NCI-H2196 treated with DMSO at 0.1 percent for 48 hours (cell line): Measurements from ENCODE around the gene AKR7A2.
A peak's percentile ranks its signal among the peaks of the same experiment; 100 is the strongest.

Source experiments
- DNase-seq: peaks from one replicate; lab custom pipeline; 2025; ENCODE audit not compliant: unreplicated experiment; lab: John Stamatoyannopoulos, UW

Gene AKR7A2

GRCh38 chr1:19311931-19312781, at the start of gene AKR7A2, which contains the start of gene SLC66A1:
AKR7A2 (minus strand) TSS chr1:19312144; CDS start chr1:19312124, 20 bp downstream.
SLC66A1 (plus strand) TSS chr1:19312326; CDS start chr1:19317678, 5,352 bp downstream.
- DNase-seq: peak; percentile 94

GRCh38 chr1:19360843-19361610, 49.1 kb upstream of the AKR7A2 start:
- DNase-seq: no peak

GRCh38 chr1:19360432-19360831, 48.5 kb upstream of the AKR7A2 start:
- no peak for DNase-seq

GRCh38 chr1:19360016-19360415, 48.1 kb upstream of the AKR7A2 start:
- peak; percentile 19 for DNase-seq

GRCh38 chr1:19359357-19359756, 47.4 kb upstream of the AKR7A2 start:
- no peak for DNase-seq

- no peak for DNase-seq
These were observed 46.8 kb upstream of the AKR7A2 start for GRCh38 chr1:19358710-19359109.

GRCh38 chr1:19357299-19357986, 45.5 kb upstream of the AKR7A2 start:
- DNase-seq: no peak

GRCh38 chr1:19356266-19356665, 44.3 kb upstream of the AKR7A2 start:
- DNase-seq: peak; percentile 87

- peak; percentile 87 for DNase-seq
These were observed 42.6 kb upstream of the AKR7A2 start for GRCh38 chr1:19354531-19354981.

- DNase-seq: peak; percentile 81
These were observed 41.7 kb upstream of the AKR7A2 start for GRCh38 chr1:19353596-19353995.

- DNase-seq: no peak
These were observed 40.9 kb upstream of the AKR7A2 start for GRCh38 chr1:19352839-19353238.

GRCh38 chr1:19351873-19352272, 39.9 kb upstream of the AKR7A2 start:
- no peak for DNase-seq

GRCh38 chr1:19350566-19350965, 38.6 kb upstream of the AKR7A2 start:
- no peak for DNase-seq

GRCh38 chr1:19349999-19350398, 38.1 kb upstream of the AKR7A2 start:
- DNase-seq: no peak

- DNase-seq: no peak
These were observed 36.7 kb upstream of the AKR7A2 start for GRCh38 chr1:19348441-19349198.

- DNase-seq: no peak
These were observed 35.7 kb upstream of the AKR7A2 start for GRCh38 chr1:19347533-19348172.

- DNase-seq: no peak
These were observed 34.1 kb upstream of the AKR7A2 start for GRCh38 chr1:19346026-19346425.

- no peak for DNase-seq
These were observed 33.4 kb upstream of the AKR7A2 start for GRCh38 chr1:19345391-19345790.

- DNase-seq: no peak
These were observed 32.9 kb upstream of the AKR7A2 start for GRCh38 chr1:19344831-19345230.

- DNase-seq: peak; percentile 75
These were observed 32.4 kb upstream of the AKR7A2 start for GRCh38 chr1:19344372-19344810.
